Measurements from ENCODE around the gene SNX18.

SNX18 gene

DNA sequence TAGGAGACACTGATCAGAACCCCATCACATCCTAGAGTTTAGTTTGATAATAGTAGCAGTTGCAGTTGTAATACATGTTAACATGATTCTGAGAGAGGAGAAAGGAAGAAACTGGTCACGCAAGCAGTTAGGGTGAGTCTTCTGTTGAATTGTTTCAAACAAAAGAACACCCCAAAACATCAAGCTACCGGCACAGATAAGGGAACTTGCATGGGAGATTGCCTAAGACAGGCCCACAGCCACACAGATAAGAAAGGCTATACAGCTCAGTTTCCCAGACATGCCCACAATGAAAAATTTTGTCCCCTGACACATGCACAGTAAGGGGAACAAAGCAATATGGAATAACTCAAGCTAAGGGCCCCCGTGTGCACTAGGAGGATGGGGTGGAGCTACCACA, 46.2 kb upstream of the SNX18 start:
- Histone ChIP-seq H3K4ac (ENCODE audit: low read length) (no peak overlapping the region), H3K18ac (ENCODE audit: low read length) (no peak overlapping the region), H2AK5ac (ENCODE audit: low read depth, low read length) (no peak overlapping the region), H3K23ac (ENCODE audit: low read depth, low read length, poor library complexity) (no peak overlapping the region), H3K4me3 (ENCODE audit: low read length in 2 of 2) (no peak overlapping the region), H2BK12ac (ENCODE audit: low read length) (no peak overlapping the region), H3K27ac (replicated peaks; ENCODE audit: low read length) (no peak overlapping the region), H3K4me1 (ENCODE audit: control insufficient read depth in 2 of 2, insufficient read depth in 1 of 2, low read depth in 1 of 2, low read length in 2 of 2) (no peaks in the 10 kb centered on the region), H3K9ac (ENCODE audit: low read depth, low read length, poor library complexity) (no peak overlapping the region), H3K4me2 (ENCODE audit: insufficient read depth, low read length, poor library complexity, severe bottlenecking) (no peak overlapping the region), H2BK120ac (ENCODE audit: low read depth, low read length) (no peak overlapping the region), H3K36me3 (replicated peaks in 1 of 2; ENCODE audit: control insufficient read depth in 2 of 2, insufficient read depth in 2 of 2, low read length in 2 of 2) (no peaks in the 10 kb centered on the region), H3K14ac (ENCODE audit: low read length) (no peak overlapping the region), H4K8ac (ENCODE audit: low read depth, low read length) (no peak overlapping the region), H2AFZ (ENCODE audit: low read length) (no peak overlapping the region), H2BK5ac (ENCODE audit: low read length) (no peak overlapping the region), H2BK15ac (ENCODE audit: low read length) (no peak overlapping the region), H4K91ac (ENCODE audit: low read depth, low read length, poor library complexity) (no peak overlapping the region), H3K9me3 (replicated peaks in 1 of 2; ENCODE audit: control insufficient read depth in 2 of 2, insufficient read depth in 1 of 2, low read depth in 1 of 2, low read length in 2 of 2) (no peaks in the 10 kb centered on the region), H3K79me1 (ENCODE audit: low read depth, low read length) (no peaks in the 10 kb centered on the region), H3K27me3 (ENCODE audit: control insufficient read depth in 3 of 3, insufficient read depth in 3 of 3, low read depth in 1 of 3, low read length in 3 of 3) (no peaks in the 10 kb centered on the region)
- no peak for DNase-seq (ENCODE audit: low spot score)
- no CpG with 5 or more reads among the region's 3 CpGs for WGBS, 2 donors (ENCODE audit: extremely low coverage in 2 of 2, insufficient read length in 2 of 2, insufficient replicate concordance in 1 of 2)

GRCh38 chr5:54476682-54477081, 40.9 kb upstream of the SNX18 start:
- H3K4me1 ChIP-seq (ENCODE audit: control insufficient read depth in 2 of 2, insufficient read depth in 1 of 2, low read depth in 1 of 2, low read length in 2 of 2) = no peaks in the 10 kb centered on the region
- no peaks in the 10 kb centered on the region for H3K36me3 ChIP-seq (replicated peaks in 1 of 2; ENCODE audit: control insufficient read depth in 2 of 2, insufficient read depth in 2 of 2, low read length in 2 of 2)
- no peak overlapping the region for H4K8ac ChIP-seq (ENCODE audit: low read depth, low read length)
- H3K27ac ChIP-seq (replicated peaks; ENCODE audit: low read length) = no peak overlapping the region
- WGBS, 2 donors (ENCODE audit: extremely low coverage in 2 of 2, insufficient read length in 2 of 2, insufficient replicate concordance in 1 of 2) = no CpG with 5 or more reads among the region's 2 CpGs
- H3K4me3 ChIP-seq (ENCODE audit: low read length in 2 of 2) = no peak overlapping the region
- no peak overlapping the region for H2BK15ac ChIP-seq (ENCODE audit: low read length)
- no peak overlapping the region for H4K91ac ChIP-seq (ENCODE audit: low read depth, low read length, poor library complexity)
- H3K9ac ChIP-seq (ENCODE audit: low read depth, low read length, poor library complexity) = no peak overlapping the region
- DNase-seq (ENCODE audit: low spot score) = no peak
- H3K23ac ChIP-seq (ENCODE audit: low read depth, low read length, poor library complexity) = no peak overlapping the region
- H2BK120ac ChIP-seq (ENCODE audit: low read depth, low read length) = no peak overlapping the region
- H3K18ac ChIP-seq (ENCODE audit: low read length) = no peak overlapping the region
- no peak overlapping the region for H3K14ac ChIP-seq (ENCODE audit: low read length)
- H3K9me3 ChIP-seq (replicated peaks in 1 of 2; ENCODE audit: control insufficient read depth in 2 of 2, insufficient read depth in 1 of 2, low read depth in 1 of 2, low read length in 2 of 2) = no peaks in the 10 kb centered on the region
- no peak overlapping the region for H3K4me2 ChIP-seq (ENCODE audit: insufficient read depth, low read length, poor library complexity, severe bottlenecking)
- no peaks in the 10 kb centered on the region for H3K79me1 ChIP-seq (ENCODE audit: low read depth, low read length)
- no peak overlapping the region for H2BK12ac ChIP-seq (ENCODE audit: low read length)
- no peak overlapping the region for H2AFZ ChIP-seq (ENCODE audit: low read length)
- no peak overlapping the region for H2BK5ac ChIP-seq (ENCODE audit: low read length)
- H3K4ac ChIP-seq (ENCODE audit: low read length) = no peak overlapping the region
- H3K27me3 ChIP-seq (ENCODE audit: control insufficient read depth in 3 of 3, insufficient read depth in 3 of 3, low read depth in 1 of 3, low read length in 3 of 3) = no peaks in the 10 kb centered on the region
- no peak overlapping the region for H2AK5ac ChIP-seq (ENCODE audit: low read depth, low read length)

DNA sequence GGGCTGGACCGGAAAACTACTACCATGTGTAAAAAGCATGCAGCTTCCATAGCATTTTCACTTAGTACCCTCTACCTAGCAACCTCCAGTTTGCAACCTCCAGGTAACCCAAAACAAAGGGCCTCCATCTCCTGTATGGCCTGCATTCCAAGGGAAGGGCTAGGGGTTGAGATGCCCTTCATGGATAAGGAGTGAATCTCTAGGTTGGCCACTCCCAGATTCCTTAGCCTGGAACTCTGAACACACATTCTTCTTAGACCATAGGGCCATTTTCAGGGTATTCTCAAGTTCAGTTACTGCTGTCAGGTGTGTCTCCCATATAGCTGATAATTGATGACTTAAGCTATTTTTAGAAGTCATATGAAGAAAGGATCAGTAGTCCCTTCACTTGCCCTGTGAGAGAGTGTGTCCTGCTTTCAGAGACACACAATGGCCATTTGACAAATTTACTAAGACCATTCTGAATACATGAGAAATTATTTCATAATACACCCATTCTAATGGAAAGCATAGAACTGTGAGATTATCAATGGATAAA, 39.5 kb upstream of the SNX18 start:
- H2BK5ac ChIP-seq (ENCODE audit: low read length) = no peak overlapping the region
- H3K27ac ChIP-seq (replicated peaks; ENCODE audit: low read length) = no peak overlapping the region
- no peak overlapping the region for H3K4me3 ChIP-seq (ENCODE audit: low read length in 2 of 2)
- no peak overlapping the region for H2BK15ac ChIP-seq (ENCODE audit: low read length)
- H3K79me1 ChIP-seq (ENCODE audit: low read depth, low read length) = no peaks in the 10 kb centered on the region
- no peaks in the 10 kb centered on the region for H3K36me3 ChIP-seq (replicated peaks in 1 of 2; ENCODE audit: control insufficient read depth in 2 of 2, insufficient read depth in 2 of 2, low read length in 2 of 2)
- no peak overlapping the region for H2BK120ac ChIP-seq (ENCODE audit: low read depth, low read length)
- no CpG with 5 or more reads among the region's 1 CpG for WGBS, 2 donors (ENCODE audit: extremely low coverage in 2 of 2, insufficient read length in 2 of 2, insufficient replicate concordance in 1 of 2)
- no peak overlapping the region for H3K23ac ChIP-seq (ENCODE audit: low read depth, low read length, poor library complexity)
- H2AFZ ChIP-seq (ENCODE audit: low read length) = no peak overlapping the region
- peaks cover 0 to 2% of the 10 kb centered on the region in 2 donors for H3K4me1 ChIP-seq (ENCODE audit: control insufficient read depth in 2 of 2, insufficient read depth in 1 of 2, low read depth in 1 of 2, low read length in 2 of 2)
- H2BK12ac ChIP-seq (ENCODE audit: low read length) = no peak overlapping the region
- no peaks in the 10 kb centered on the region for H3K27me3 ChIP-seq (ENCODE audit: control insufficient read depth in 3 of 3, insufficient read depth in 3 of 3, low read depth in 1 of 3, low read length in 3 of 3)
- H3K9me3 ChIP-seq (replicated peaks in 1 of 2; ENCODE audit: control insufficient read depth in 2 of 2, insufficient read depth in 1 of 2, low read depth in 1 of 2, low read length in 2 of 2) = peaks cover 0 to 1% of the 10 kb centered on the region in 2 donors
- H4K91ac ChIP-seq (ENCODE audit: low read depth, low read length, poor library complexity) = no peak overlapping the region
- DNase-seq (ENCODE audit: low spot score) = no peak
- H3K9ac ChIP-seq (ENCODE audit: low read depth, low read length, poor library complexity) = no peak overlapping the region
- no peak overlapping the region for H3K14ac ChIP-seq (ENCODE audit: low read length)
- no peak overlapping the region for H4K8ac ChIP-seq (ENCODE audit: low read depth, low read length)
- H3K4ac ChIP-seq (ENCODE audit: low read length) = no peak overlapping the region
- H3K4me2 ChIP-seq (ENCODE audit: insufficient read depth, low read length, poor library complexity, severe bottlenecking) = no peak overlapping the region
- H3K18ac ChIP-seq (ENCODE audit: low read length) = no peak overlapping the region
- H2AK5ac ChIP-seq (ENCODE audit: low read depth, low read length) = no peak overlapping the region

DNA sequence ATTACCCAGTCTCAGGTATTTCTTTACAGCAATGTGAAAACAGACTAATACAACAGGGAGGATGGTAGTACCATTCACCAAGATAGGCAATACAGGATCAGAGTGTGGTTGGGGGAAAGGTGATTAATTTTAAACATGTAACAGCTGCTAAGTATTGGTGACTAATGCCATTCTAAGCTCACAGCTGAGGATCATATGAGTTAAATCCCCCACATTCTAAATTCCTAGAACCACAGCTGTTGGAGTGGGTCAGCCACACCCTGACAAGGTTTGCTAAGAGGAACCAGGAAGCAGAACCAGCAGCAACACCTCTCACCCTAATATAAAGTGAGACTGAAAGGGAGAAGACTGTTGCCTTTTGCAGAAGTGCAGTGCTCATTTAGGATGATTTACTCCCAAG, 37.3 kb upstream of the SNX18 start:
- Histone ChIP-seq H3K79me1 (ENCODE audit: low read depth, low read length) (no peaks in the 10 kb centered on the region), H4K91ac (ENCODE audit: low read depth, low read length, poor library complexity) (no peak overlapping the region), H2BK15ac (ENCODE audit: low read length) (no peak overlapping the region), H3K27ac (replicated peaks; ENCODE audit: low read length) (no peak overlapping the region), H3K27me3 (ENCODE audit: control insufficient read depth in 3 of 3, insufficient read depth in 3 of 3, low read depth in 1 of 3, low read length in 3 of 3) (no peaks in the 10 kb centered on the region), H2BK12ac (ENCODE audit: low read length) (no peak overlapping the region), H3K4me3 (ENCODE audit: low read length in 2 of 2) (no peak overlapping the region), H3K4me1 (ENCODE audit: control insufficient read depth in 2 of 2, insufficient read depth in 1 of 2, low read depth in 1 of 2, low read length in 2 of 2) (peaks cover 0 to 2% of the 10 kb centered on the region in 2 donors), H3K4ac (ENCODE audit: low read length) (no peak overlapping the region), H2BK120ac (ENCODE audit: low read depth, low read length) (no peak overlapping the region), H2BK5ac (ENCODE audit: low read length) (no peak overlapping the region), H2AK5ac (ENCODE audit: low read depth, low read length) (no peak overlapping the region), H3K36me3 (replicated peaks in 1 of 2; ENCODE audit: control insufficient read depth in 2 of 2, insufficient read depth in 2 of 2, low read length in 2 of 2) (no peaks in the 10 kb centered on the region), H3K9ac (ENCODE audit: low read depth, low read length, poor library complexity) (no peak overlapping the region), H4K8ac (ENCODE audit: low read depth, low read length) (no peak overlapping the region), H3K14ac (ENCODE audit: low read length) (no peak overlapping the region), H3K18ac (ENCODE audit: low read length) (no peak overlapping the region), H3K4me2 (ENCODE audit: insufficient read depth, low read length, poor library complexity, severe bottlenecking) (no peak overlapping the region), H3K9me3 (replicated peaks in 1 of 2; ENCODE audit: control insufficient read depth in 2 of 2, insufficient read depth in 1 of 2, low read depth in 1 of 2, low read length in 2 of 2) (peaks cover 0 to 1% of the 10 kb centered on the region in 2 donors), H2AFZ (ENCODE audit: low read length) (no peak overlapping the region), H3K23ac (ENCODE audit: low read depth, low read length, poor library complexity) (no peak overlapping the region)
- no peak for DNase-seq (ENCODE audit: low spot score)
